Measurements from ENCODE around the gene DNMBP.
"Not testable (repeated sequence)": the region's sequence is repeated elsewhere in the genome, so short reads cannot be mapped to it uniquely, and the experiment has no call there.

Gene DNMBP

DNA sequence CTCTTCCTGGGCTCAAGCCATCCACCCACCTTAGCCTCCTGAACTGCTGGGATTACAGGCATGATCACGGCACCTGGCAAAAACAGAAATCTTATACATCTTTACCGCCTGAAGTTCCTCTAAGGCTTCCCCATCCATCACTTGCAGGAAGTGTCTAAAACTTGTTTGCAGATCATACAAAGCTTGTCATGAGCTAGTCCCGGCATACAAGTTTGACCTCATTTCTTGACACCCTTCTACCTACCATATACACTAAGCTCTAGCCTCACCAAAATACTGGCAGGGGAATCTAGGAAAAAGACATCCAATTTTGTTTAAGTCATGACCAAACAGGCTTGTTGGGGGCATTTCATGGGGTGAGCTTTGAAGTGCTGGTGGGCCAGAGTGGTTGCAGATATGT, 14.5 kb downstream of the DNMBP start:
- TF ChIP-seq, protein P1, sequence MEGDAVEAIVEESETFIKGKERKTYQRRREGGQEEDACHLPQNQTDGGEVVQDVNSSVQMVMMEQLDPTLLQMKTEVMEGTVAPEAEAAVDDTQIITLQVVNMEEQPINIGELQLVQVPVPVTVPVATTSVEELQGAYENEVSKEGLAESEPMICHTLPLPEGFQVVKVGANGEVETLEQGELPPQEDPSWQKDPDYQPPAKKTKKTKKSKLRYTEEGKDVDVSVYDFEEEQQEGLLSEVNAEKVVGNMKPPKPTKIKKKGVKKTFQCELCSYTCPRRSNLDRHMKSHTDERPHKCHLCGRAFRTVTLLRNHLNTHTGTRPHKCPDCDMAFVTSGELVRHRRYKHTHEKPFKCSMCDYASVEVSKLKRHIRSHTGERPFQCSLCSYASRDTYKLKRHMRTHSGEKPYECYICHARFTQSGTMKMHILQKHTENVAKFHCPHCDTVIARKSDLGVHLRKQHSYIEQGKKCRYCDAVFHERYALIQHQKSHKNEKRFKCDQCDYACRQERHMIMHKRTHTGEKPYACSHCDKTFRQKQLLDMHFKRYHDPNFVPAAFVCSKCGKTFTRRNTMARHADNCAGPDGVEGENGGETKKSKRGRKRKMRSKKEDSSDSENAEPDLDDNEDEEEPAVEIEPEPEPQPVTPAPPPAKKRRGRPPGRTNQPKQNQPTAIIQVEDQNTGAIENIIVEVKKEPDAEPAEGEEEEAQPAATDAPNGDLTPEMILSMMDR (conservative IDR thresholded peaks at IDR 0.05), result no peak
- peak overlapping the region; percentile 43 for H3K27ac ChIP-seq

DNA sequence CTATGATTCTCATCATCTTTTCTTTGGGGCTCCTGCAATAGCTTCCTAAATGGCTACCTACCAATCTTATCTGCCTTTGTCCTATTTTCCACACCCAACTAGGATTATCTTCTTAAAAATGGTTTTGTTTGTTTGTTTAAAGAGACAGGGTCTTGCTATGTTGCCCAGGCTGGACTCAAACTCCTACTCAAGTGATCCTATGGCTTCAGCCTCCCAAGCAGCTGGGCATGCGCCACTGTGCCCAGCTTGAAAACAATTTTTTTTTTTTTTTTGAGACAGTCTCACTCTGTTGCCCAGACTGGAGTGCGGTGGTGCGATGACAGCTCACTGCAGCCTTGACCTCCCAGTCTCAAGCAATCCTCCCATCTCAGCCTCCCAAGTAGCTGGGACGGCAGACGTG, 14.9 kb downstream of the DNMBP start:
- no peak overlapping the region; the same call in 1 of the 2 replicates for H3K27ac ChIP-seq
- TF ChIP-seq, protein P1 (conservative IDR thresholded peaks at IDR 0.05), result no peak

DNA sequence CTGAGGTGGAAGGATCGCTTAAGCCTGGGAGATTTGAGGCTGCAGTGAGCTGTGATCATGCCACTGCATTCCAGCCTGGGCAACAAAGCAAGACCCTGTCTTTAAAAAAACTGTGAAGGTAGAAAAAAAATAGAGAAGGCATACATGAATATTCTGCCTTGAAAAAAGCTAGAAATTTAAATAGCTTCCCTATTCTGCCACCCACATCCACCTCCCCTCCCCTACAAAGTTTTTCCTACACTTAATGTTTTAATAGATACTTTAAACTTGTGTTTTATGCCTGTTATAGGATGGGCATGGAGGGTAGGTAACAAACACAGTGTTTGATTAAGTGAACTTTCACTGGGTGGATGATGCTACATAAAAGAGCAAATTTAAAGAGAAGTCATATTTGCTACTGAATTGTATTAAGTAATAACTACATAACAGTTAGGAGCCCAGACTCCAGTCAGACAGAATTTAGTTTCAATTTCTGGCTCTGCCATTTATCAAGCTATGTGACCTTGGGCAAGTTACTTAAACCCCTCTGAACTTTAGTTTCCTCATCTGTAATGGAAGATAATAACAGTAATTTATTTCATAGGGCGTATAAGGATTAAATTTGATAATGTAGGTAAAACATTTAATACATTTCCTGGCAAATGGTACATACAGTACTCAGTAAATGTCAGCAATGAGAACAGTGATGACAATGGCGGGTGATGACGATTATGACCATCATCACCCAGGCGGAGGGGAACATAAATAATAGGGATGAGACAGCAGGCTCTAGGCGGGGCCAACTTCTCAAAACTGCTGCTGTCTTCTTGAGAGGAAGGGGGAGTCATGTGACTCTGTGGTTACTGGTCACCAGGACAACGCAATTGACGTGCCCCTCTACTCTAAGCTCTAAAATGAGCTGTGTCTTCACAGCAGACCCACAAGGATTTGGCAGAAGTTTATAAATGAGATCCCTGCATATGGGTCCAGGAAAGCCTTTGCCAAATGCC, 15.8 kb downstream of the DNMBP start:
- TF ChIP-seq, protein P1 (conservative IDR thresholded peaks at IDR 0.05), result no peak
- no peak overlapping the region for H3K27ac ChIP-seq

DNA sequence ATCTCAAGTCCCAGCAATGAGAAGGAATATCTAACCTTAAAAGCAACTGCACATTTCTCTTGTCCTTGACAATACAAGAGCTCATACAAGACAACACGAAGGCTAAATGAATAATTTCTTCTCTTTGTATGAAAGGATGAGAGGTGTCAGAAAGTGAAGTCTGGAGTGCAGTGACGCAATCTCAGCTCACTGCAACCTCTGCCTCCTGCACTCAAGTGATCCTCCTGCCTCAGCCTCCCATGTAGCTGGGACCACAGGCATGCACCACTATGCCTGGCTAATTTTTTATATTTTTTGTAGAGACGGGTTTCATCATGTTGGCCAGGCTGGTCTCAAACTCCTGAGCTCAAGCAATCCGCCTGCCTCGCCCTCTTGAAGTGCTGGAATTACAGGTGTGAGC, 24.1 kb downstream of the DNMBP start:
- H3K27ac ChIP-seq, result not testable (repeated sequence)

DNA sequence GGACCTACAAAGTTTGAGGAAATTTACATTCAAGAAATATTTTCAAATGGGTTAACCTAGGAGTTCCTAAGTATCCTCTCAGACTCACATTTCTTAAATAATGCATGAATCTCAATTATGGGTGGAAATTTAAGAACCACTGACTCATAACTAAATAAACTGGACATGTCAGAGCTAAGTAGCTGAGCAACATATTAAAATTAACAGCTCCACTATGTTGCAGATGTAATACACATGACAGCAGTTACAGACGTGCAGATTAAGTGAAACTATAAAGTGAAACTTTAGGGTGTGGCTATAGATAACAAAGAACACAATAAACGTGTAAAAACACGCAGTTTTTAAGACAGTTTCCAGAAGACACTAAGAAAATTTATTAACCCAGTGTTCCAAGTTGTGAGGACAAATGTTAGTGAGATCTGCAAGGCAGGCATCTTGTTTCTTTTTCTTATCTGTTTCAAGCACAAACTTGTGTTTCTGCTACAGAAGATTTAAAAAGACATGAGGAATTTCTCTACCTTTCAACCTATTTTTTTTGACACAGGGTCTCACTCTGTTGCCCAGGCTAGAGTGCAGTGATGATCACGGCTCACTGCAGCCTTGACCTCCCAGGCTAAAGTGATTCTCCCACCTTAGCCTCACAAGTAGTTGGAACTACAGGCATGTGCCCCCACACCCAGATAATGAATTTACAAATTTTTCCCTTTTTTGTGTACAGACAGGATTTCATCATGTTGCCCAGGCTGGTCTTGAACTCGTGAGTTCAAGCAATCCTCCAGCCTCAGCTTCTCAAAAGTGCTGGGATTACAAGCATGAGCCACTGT, 25.3 kb downstream of the DNMBP start:
- TF ChIP-seq, protein P1 (conservative IDR thresholded peaks at IDR 0.05), result no peak
- no peak overlapping the region for H3K27ac ChIP-seq

DNA sequence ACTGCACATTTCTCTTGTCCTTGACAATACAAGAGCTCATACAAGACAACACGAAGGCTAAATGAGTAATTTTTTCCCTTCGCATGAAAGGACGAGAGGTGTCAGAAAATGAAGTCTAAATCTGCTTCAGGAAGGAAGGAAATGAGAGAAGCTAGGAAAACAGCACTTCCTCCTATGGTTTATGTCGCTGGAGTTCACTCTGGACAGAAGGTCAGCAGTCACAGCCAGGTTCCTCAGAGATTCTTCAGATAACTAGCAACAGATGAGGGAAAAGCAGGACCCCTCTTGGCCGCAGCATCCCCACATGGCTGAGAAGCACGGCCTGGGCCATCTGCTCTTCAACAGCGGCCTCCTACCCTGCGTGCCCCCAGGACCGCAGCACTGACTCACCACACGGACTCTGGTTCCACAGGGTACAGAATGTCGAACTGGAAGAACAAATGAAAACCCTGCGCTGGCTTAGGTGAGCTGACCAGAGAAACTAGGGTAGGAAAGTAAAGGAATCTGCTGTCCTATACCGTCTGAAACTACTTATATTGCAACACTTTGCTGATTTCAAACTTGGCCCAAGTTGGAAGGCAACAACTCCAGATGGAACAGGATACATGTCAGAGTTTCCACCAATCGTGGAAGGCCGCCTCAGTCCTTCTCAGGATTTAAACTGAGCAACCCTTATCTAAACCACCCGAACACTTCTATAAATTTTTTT, 26.3 kb downstream of the DNMBP start:
- H3K27ac ChIP-seq, result no peak overlapping the region
- TF ChIP-seq, protein P1 (conservative IDR thresholded peaks at IDR 0.05), result no peak

DNA sequence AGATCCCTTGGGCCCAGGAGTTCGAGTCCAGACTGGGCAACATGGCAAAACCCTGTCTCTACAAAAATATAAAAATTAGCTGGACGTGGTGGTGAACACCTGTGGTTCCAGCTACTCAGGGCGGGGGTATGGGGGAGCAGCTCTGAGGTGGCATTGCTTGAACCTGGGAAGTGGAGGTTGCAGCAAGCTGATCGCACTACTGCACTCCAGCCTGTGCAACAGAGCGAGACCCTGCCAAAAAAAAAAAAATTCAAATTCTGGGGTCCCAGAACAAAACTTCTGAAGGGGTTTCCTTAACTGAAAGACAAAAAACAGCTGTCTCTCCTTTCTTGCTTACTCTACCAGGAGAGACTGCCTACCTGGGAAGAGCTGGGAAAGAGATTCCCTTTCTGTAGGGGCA, 27.0 kb downstream of the DNMBP start:
- TF ChIP-seq, protein P1 (conservative IDR thresholded peaks at IDR 0.05), result no peak

More for the DNA sequence above, 27.0 kb downstream of the DNMBP start:
- H3K27ac ChIP-seq, result no peak overlapping the region
